HG03039 (cell line): ENCODE results near the gene IQCH.
"Not testable (repeated sequence)": the region's sequence is repeated elsewhere in the genome, so short reads cannot be mapped to it uniquely, and the experiment has no call there.

ENCODE experiments used
- ATAC-seq: cut with Tn5 transposase; IDR thresholded peaks from one replicate; pipeline ENCODE4 v1.9.1; 2021; ENCODE audit warnings: mild to moderate bottlenecking, moderate library complexity; ENCODE audit not compliant: unreplicated experiment

The IQCH gene

DNA sequence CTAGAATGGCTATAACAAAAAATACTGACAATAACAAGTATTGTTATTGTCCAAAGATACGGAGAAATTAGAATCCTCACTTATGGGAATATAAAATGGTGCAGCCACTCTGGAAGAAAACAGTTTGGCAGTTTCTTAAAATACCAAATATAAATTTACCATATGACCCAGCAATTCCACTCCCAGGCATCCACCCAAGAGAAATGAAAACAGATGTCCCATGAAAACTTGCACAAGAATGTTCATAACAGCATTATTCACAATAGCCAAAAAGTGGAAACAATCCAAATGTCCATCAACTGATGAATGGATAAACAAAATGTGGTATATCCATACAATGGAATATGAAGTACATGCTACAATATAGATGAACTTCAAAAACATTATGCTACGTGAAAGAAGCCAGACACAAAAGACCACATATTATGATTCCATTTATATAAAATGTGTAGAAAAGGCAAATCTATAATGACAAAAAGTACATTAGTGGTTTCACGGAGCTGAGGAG, 9.6 kb upstream of the IQCH start:
- no peak for ATAC-seq

DNA sequence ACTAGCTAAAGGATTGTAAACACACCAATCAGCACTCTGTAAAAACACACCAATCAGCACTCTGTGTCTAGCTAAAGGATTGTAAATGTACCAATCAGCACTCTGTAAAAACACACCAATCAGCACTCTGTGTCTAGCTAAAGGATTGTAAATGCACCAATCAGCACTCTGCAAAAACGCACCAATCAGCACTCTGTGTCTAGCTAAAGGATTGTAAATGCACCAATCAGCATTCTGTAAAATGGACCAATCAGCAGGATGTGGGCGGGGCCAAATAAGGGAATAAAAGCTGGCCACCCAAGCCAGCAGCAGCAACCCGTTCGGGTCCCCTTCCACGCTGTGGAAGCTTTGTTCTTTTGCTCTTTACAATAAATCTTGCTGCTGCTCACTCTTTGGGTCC, 8.0 kb upstream of the IQCH start:
- not testable (repeated sequence) for ATAC-seq

DNA sequence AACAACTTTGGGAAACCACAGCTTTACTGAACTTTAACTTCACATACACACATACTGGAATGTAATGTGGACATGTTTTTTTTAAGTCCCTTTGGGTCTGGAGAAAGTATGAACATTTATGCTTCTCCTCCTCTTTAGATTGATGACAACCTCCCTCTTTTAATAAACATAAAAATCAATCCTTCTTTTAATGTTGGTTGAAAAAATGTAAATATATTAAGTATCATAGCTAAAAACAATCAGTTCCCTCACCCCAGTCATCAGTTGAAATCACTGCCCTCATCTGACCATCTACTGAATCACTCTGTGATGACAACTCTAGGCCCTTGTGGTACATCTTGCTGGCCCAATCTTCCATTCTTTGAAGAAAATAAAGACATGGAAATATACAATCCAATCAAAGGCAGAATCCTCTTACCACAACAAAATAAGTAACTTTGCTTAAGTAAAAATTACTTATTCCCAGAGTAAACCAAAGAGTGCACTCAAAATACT, 6.5 kb upstream of the IQCH start:
- no peak for ATAC-seq

DNA sequence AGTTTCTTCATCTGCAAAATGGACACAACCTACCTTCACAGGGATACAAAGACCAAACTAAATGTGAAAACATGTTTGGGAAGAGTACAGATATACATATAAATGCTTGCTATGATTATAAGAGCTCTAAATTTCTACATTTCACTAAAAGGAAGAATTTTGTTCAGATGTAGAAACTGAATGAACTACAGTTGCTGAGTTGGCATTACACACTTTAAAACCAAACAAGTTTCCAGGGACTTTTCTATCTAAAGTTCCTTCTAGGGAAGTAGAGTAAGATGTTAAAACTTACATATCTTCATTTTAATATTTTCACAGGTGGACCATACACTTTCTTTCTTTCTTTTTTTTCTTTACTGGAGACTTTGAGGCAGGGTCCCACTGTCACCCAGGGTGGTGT, 4.8 kb upstream of the IQCH start:
- no peak for ATAC-seq

DNA sequence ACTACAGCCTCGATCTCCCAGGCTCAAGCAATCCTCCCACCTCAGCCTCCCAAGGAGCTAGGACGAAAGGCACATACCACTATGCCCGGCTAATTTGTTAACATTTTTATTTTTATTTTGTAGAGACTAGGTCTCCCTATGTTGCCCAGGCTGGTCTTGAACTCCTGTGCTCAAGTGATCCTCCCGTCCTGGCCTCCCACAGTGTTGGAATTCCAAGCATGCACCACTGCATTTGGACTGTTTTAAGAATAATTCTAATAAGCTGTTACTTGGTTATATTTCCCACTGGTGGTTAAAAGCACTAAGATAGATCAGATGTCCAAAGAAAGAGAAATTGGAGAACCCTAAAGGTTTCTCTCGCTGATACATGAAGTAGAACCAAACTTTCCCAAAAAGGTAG, 3.3 kb upstream of the IQCH start:
- no peak for ATAC-seq

DNA sequence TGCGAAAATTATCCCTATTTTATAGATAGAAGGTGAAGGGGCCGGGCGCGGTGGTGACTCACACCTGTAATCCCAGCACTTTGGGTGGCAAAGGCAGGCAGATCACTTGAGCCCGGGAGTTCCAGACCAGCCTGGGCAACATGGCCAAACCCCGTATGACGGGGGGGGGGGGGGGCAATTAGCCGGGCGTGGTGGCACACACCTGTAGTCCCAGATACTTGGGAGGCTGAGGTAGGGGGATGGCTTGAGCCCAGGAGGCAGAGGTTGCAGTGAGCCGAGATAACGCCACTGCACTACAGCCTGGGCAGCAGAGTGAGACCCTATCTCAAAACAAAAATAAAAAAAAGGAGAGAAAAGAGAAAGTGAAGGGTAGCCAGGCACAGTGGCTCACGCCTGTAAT, 1.5 kb upstream of the IQCH start:
- ATAC-seq, result no peak

DNA sequence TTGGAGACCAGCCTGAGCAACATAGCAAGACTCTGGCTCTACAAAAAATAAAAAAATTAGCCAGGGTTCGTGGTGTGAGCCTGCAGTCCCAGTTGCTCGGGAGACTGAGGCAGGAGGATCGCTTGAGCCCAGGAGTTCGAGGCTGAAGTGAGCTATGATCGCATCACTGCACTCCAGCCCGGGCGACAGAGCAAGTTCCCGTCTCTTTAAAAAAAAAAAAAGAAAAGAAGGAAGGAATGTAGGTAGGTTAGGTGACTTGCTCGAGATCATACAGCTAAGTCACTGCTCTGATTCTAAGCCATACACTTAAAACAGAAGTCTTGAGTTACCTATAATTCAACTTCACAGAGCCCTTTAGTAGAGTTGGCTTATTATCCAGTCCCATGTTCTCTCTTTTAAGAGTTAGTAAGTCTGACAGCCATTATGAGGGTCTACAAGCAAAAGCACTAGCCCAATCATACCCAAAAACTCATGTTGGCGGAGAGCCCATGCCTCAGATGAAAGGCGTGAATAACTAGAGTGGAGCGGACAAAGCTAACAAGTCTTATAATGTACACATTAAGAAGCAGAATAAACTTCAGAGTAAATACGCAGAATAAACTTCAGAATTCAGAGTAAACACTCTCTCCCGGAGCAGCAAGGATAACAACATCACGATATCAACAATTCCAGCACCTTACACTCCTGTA, 893 bp upstream of the IQCH start:
- ATAC-seq, result no peak

DNA sequence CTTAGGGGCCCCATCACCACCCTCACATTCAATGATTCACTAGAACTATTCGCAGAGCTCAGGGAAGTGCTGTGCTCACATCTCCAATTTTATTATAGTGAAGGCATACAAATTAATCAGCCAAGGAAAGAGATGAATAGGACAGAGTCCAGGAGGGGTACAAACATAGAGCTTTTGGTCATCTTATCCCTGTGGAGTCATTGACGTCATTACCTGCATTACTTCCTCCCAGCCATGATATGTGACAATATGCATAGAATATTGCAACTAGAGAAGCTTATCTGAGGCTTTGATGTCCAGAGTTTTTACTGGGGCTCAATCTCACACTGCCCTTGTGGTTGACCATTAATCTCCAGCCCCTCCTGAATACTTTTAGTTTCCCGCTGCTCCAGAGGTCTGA, 1.5 kb downstream of the IQCH start:
- ATAC-seq, result no peak

DNA sequence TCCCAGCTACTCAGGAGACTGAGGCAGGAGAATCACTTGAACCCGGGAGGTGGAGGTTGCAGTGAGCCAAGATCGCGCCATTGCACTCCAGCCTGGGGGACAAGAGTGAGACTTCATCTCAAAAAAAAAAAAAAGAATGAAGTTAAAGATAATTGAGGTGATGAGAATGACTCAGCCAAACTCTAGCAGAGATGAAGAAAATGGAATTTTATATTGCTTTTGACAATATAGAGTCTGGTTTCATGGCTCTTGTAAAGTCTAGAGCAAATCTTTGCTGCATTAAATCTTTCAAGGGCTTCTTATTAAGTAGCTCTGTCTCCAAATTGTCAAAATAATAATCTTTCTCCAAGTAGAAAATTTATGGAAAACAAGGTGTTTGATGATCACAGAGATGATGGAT, 3.8 kb downstream of the IQCH start:
- not testable (repeated sequence) for ATAC-seq

DNA sequence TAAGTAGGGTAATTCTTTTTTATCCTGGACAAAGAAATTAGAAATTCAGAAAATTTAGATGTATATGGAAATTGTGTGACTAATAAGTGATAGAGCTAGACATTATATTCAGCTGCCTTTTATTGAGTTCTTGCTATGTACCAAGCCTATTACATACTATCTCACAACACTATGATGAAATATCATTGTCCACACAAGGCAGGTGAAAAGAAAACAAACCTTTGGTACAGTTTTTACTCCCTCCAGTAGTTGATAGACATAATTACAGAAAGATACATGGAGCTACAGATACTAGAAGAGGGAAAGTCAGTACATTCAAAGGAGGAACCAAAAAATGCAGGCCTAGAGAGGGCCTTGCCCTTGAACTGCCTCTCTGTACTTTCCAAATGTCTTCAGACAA, 4.8 kb downstream of the IQCH start:
- no peak for ATAC-seq

DNA sequence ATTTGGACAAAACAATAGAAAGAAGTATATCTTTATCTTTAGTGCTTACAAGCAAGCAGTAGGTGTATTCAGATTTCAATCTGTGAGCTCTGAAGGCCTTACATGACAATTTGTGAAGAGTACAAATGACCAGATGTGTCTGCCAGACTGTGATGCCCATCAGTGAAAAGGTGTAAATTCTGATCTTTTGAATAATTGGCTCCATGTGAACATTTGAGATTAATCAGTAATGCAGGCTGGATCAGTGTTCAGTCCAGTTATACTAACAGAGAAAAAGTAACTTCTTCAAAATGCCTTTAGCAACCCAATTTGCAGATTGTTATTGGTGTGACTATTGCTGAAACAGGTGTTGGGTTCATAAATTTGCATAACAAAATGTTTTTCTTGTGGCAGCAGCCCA, 5.2 kb downstream of the IQCH start:
- ATAC-seq, result no peak

DNA sequence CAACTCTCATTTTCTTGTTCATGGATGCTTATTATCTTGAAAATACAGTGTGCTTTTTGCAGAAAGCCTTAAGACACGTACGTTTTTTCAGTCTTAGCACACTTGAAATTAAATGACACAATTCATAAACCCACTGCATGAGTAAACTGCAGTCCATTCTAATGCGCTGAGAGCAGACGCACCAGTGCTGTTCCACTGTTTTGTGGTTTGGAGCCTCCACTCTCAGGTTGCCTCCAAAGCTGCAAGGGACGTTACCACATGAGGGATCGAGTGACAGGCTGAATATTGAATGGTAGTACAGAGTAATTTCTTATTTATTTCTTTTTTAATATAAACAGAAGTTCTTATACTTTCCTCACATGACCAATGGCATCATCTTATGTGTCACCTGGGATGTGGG, 12.3 kb downstream of the IQCH start:
- no peak for ATAC-seq

DNA sequence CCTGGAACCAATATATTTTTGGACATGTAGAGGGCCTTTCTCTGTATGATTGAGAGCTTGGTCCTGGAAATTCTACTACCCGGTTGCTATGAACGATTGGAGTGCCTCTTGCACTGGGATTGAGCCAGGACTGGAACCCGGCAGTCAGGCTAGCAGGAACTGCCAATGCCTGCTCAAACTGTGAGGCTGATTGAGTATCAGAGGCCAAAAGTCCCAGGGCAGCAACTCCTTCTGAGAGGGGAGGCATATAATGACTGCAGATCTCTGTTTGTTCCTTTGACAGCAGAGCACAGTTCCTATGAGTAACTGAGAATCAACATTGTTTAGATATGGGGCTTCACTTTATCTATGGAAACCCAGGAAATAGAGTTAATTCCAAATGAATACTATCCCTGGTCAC, 12.9 kb downstream of the IQCH start:
- ATAC-seq, result no peak

DNA sequence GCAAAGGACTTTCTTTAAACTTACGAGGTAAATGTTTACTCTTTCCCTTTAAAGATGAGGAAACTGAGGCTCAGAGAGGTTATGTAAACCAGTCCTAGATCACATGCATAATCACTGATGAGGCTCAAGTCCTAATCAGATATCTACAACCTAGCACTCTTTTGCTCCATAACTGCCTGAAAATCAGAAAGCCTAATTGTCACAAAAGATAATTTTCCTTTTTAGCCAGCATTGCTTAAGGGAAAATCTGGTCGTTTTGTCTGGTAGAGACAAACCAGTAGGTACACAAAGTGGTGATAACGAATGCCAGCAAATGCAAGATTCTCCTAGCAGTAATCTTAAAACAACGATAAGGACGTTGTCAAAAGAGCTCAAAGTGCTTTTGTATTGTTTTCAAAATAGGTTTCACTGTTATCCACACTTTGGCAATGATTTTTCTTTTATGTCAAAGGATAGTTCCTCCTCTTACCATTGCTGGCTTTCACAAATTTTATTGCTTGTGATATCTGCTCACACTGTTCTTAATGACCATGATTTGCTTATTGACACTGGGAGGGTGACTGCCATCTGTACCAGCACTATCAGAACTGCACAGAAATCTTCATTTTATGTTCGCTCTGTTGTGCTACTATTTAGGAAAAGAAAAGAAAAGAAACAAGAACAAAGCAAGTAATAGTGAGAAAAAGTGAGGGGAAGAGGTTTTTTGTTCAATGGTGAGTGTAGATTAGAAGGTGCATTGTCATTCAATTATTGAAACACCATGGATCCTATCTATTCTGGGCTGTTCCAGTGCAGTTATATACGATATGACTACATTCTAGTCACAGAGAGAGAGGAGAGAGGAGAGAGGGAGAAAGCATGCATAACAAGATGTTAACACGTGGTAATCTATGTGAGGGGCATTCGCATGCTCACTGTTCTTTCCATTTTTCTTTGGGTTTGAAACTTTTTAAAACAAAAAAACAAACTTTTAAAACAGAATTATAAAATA, 13.7 kb downstream of the IQCH start:
- no peak for ATAC-seq

DNA sequence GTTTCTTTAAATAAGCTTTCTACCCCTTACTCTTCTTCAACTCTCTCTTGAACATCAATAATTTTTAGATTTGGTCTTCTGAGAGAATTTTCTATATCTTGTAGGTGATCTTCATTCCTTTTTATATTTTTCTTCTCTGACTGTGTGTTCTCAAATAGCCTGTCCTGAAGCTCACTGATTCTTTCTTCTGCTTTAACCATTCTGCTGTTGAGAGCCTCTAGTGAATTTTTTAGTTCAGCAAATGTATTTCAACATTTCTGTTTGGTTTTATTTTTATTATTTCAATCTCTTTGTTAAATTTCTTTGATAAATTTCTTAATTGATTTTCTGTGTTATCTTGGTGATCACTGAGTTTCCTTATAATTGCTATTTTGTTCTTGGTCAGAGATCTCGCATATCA, 19.6 kb downstream of the IQCH start:
- ATAC-seq, result no peak

DNA sequence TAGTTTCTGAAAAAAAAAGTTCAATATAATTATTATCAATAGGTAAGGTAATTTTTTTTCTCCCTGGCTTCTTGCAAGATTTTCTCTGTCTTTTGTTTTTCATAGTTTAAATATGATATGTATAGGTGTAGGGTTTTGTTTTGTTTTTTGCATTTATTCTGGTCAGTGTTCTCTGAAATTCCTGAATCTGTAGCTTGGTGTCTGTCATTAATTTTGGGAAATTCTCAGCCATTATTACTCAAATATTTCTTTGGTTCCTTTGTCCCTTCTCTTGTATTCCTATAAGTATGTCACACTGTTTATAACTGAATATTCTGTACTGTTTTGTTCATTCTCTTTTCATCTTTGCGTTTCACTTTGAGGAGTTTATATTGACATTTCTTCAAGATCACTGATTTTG, 22.1 kb downstream of the IQCH start:
- ATAC-seq, result no peak

DNA sequence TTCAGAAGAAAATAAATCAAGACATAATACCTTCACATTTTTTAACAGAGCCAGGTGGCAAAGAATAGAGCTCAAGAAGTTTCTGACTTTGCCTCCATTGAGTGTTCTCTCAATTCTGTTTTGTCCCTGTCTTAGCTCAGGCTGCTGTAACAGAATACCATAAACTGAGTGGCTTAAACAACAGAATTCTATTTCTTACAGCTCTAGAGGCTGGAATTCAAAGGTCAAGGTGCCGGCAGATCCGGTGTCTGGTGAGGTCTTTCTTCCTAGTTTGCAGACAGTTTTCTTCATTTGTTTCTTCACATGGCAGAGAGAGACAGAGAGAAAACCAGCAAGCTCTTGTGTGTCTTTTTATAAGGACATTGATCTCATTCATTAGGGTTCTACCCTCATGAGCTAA, 25.6 kb downstream of the IQCH start:
- ATAC-seq, result no peak

DNA sequence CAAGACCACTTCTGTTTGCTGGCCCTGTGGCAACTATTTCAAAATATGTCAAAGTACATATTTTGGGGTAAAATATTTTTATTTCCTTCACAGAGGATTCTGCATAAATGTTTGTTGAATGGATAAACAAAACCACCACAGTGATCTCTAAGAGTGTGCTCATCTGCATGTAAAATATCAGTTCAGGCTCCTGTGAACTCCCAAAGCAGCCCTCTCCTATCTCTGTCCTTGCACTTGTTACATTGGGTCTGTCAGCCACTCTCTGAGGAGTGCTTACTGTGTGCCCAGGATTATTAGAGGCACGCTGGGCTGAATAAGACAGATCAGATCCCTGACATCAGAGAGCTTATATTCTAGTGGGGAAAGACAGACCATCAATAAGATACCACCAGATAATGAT, 27.1 kb downstream of the IQCH start:
- ATAC-seq, result no peak

DNA sequence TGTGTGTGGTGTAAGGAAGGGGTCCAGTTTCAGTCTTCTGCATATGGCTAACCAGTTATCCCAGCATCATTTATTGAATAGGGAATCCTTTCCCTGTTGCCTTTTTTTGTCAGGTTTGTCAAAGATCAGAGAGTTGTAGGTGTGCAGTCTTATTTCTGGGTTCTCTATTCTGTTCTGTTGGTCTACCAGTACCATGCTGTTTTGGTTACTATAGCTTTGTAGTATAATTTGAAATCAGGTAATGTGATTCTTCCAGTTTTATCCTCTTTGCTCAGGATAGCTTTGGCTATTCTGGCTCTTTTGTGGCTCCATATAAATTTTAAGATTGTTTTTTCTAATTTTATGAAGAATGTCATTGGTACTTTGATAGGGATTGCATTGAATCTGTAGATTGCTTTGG, 31.0 kb downstream of the IQCH start:
- not testable (repeated sequence) for ATAC-seq

DNA sequence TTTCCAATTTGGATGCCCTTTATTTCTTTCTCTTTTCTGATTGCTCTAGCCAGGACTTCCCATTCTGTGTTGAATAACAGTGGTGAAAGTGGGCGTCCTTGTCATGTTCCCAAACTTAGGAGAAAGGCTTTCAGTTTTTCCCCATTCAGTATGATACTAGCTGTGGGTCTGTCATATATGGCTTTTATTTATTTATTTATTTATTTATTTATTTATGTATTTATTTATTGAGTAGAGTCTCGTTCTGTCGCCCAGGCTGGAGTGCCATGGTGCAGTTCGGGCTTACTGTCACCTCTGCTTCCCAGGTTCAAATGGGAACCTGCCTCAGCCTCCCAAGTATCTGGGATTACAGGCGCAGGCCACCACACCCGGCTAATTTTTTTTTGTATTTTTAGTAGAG, 31.8 kb downstream of the IQCH start:
- ATAC-seq, result not testable (repeated sequence)

DNA sequence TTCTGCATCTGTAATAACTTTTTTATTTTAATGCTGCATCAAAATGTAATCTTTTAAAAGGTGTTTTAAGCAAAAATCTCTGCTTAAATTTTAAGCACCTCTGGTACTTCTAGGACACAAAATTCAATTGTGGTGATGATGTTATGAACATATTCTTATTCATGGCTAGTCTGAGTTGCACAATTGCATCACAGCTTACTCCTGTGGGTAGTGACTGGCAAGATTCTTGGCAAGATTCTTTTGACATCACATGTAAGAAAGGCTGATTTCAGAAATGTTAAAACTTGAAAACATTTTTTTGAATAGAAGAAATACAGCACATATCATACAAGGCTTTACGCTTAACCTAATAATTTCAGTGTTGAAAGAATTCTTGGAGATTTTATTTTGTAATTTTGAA, 35.7 kb downstream of the IQCH start:
- no peak for ATAC-seq

DNA sequence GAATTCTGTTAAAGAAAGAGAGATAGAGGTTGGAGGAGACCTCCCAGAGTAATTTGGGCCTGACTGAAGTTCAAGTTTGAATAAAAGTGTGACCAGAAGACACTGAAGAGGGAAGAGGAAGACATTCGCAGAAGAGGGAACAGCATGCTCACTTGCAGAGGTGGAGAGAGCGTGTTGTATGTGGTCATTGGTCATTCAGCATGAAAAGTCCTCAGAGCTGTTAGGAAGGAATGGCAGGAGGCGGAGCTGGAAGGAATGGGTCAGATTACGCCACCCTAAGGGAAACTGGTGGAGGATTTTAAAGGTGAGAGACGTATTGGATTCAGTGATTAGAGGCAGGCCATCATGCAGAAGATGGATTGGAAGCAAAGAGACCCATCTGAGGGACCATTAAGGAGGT, 41.6 kb downstream of the IQCH start:
- no peak for ATAC-seq
